ENCODE data around the gene CDH4. TPM values are rescaled to one million over a fixed set of nuclear protein-coding genes. Genes with fewer than 3 reads are reported as not detected.
A peak's percentile ranks its signal among the peaks of the same experiment; 100 is the strongest.

Gene CDH4
- total and polyA plus RNA-seq, 2 of the 13 experiments (the other 11 are each of a cell fraction or from before 2014, with no cell fraction given), result not detected

- peaks cover 8 to 77% of the 10 kb centered on the region in 2 experiments; a peak in 4 of 5 replicates for H3K27me3 ChIP-seq (ENCODE audit: control insufficient read depth in 1 of 2, insufficient read depth in 2 of 2, low read length in 2 of 2)
- FAIRE-seq (no peak), DNase-seq (ENCODE audit: low spot score) (no peak), ATAC-seq (no peak)
- H3K4me2 ChIP-seq (ENCODE audit: low read depth, low read length), result no peak overlapping the region
- CTCF ChIA-PET (ENCODE audit: low intra/inter-chr PET ratio, low total read pairs), result no interaction called here
- no TSS peak for BruUV-seq (replicated peaks)
- H3K4me1 ChIP-seq (ENCODE audit: insufficient read depth, low read length), result no peaks in the 10 kb centered on the region
- intact Hi-C loops (cut with micrococcal nuclease; ENCODE audit: unreplicated experiment) (no loop called here), in situ Hi-C loops (cut with HindIII; ENCODE audit: extremely low pct_ligation_motif_present, low pct_unique_long_range_greater_than_20kb) (no loop called here)
- H3K27ac ChIP-seq (ENCODE audit: extremely low read length, insufficient read depth, low read length), result no peak overlapping the region
- H3K36me3 ChIP-seq (replicated peaks in 1 of 2; ENCODE audit: control insufficient read depth in 1 of 2, insufficient read depth in 2 of 2, low read length in 2 of 2), result no peaks in the 10 kb centered on the region
- no peaks in the 10 kb centered on the region for H4K20me1 ChIP-seq (ENCODE audit: insufficient read depth, low read length)
- 23% methylated on average over 16 of the region's 17 CpGs for WGBS (ENCODE audit: low lambda C conversion rate)
- 0 out of 2 replicates have a peak, but pooled peaks cover 6% of the 10 kb centered on the region for H3K9me3 ChIP-seq (ENCODE audit: low read length)
- no peak overlapping the region for H2AFZ ChIP-seq (ENCODE audit: low read length)
- H3K4me3 ChIP-seq (replicated peaks in 1 of 3; ENCODE audit: insufficient read depth in 1 of 3, low read depth in 2 of 3, low read length in 3 of 3), result no peak overlapping the region
- H3K9ac ChIP-seq (ENCODE audit: insufficient read depth, low read depth, low read length), result no peak overlapping the region
- POLR2A ChIA-PET, result no interaction called here
- no peaks in the 10 kb centered on the region for H3K79me2 ChIP-seq (ENCODE audit: insufficient read depth, low read length)
- TF ChIP-seq, protein P1, sequence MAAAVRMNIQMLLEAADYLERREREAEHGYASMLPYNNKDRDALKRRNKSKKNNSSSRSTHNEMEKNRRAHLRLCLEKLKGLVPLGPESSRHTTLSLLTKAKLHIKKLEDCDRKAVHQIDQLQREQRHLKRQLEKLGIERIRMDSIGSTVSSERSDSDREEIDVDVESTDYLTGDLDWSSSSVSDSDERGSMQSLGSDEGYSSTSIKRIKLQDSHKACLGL (CRISPR knock-in tag; IDR thresholded peaks at IDR 0.05), result peak; percentile 43; the same call in 1 of the 2 replicates
- no peak for TF ChIP-seq BHLHE40 (IDR thresholded peaks at IDR 0.05; ENCODE audit: low read length)
- no peak for TF ChIP-seq ZNF441 (CRISPR knock-in tag; IDR thresholded peaks at IDR 0.05; ENCODE audit: borderline replicate concordance)
- TF ChIP-seq NRL (CRISPR knock-in tag; IDR thresholded peaks at IDR 0.05; ENCODE audit: borderline replicate concordance), result 0 out of 2 replicates have a peak, but pooled peaks have one; percentile 4
- TF ChIP-seq CREB1 (IDR thresholded peaks at IDR 0.05), result peak; percentile 55
- TF ChIP-seq CREB1 (CRISPR knock-in tag; IDR thresholded peaks at IDR 0.05), result no peak
These were observed 592.6 kb downstream of the CDH4 start for GRCh38 chr20:61844621-61845020.

GRCh38 chr20:61845233-61845671 is 593.2 kb downstream of the CDH4 start:
- DNase-seq (ENCODE audit: low spot score), result no peak
- ChIA-PET POLR2A (no interaction called here), CTCF (ENCODE audit: low intra/inter-chr PET ratio, low total read pairs) (no interaction called here)
- in situ Hi-C loops (cut with HindIII; ENCODE audit: extremely low pct_ligation_motif_present, low pct_unique_long_range_greater_than_20kb), result no loop called here
- H3K4me1 ChIP-seq (ENCODE audit: insufficient read depth, low read length), result no peaks in the 10 kb centered on the region
- 25% methylated on average over 19 of the region's 19 CpGs for WGBS (ENCODE audit: low lambda C conversion rate)
- ATAC-seq, result no peak
- no peaks in the 10 kb centered on the region for H3K79me2 ChIP-seq (ENCODE audit: insufficient read depth, low read length)
- BruUV-seq (replicated peaks), result no TSS peak
- no peak overlapping the region for H3K4me2 ChIP-seq (ENCODE audit: low read depth, low read length)
- no peak overlapping the region for H3K27ac ChIP-seq (ENCODE audit: extremely low read length, insufficient read depth, low read length)
- 0 out of 2 replicates have a peak, but pooled peaks have one; percentile 5 for TF ChIP-seq NRL (CRISPR knock-in tag; IDR thresholded peaks at IDR 0.05; ENCODE audit: borderline replicate concordance)
- no peak for TF ChIP-seq NFIC (IDR thresholded peaks at IDR 0.05; ENCODE audit: low read length)
- no peak for FAIRE-seq
- no peak overlapping the region for H2AFZ ChIP-seq (ENCODE audit: low read length)
- peaks cover 13 to 78% of the 10 kb centered on the region in 2 experiments; a peak in 4 of 5 replicates for H3K27me3 ChIP-seq (ENCODE audit: control insufficient read depth in 1 of 2, insufficient read depth in 2 of 2, low read length in 2 of 2)
- no peak overlapping the region for H3K4me3 ChIP-seq (replicated peaks in 1 of 3; ENCODE audit: insufficient read depth in 1 of 3, low read depth in 2 of 3, low read length in 3 of 3)
- intact Hi-C loops (cut with micrococcal nuclease; ENCODE audit: unreplicated experiment), result no loop called here
- 0 out of 2 replicates have a peak, but pooled peaks cover 6% of the 10 kb centered on the region for H3K9me3 ChIP-seq (ENCODE audit: low read length)
- H3K9ac ChIP-seq (ENCODE audit: insufficient read depth, low read depth, low read length), result no peak overlapping the region
- no peaks in the 10 kb centered on the region for H4K20me1 ChIP-seq (ENCODE audit: insufficient read depth, low read length)
- H3K36me3 ChIP-seq (replicated peaks in 1 of 2; ENCODE audit: control insufficient read depth in 1 of 2, insufficient read depth in 2 of 2, low read length in 2 of 2), result no peaks in the 10 kb centered on the region

Data from HepG2 (cell line).